SJSA1 (cell line): ENCODE data around the gene CCDC50. TPM values are rescaled to one million over a fixed set of nuclear protein-coding genes. Genes with fewer than 3 reads are reported as not detected.

Source experiments
- DNase-seq, 2 experiments: peaks; one replicate each; pipeline ENCODE4 v3.0.0-alpha.2; 2015 to 2020; ENCODE audit warnings: low spot score in 2 of 2, low read depth in 1 of 2
- H3K27ac ChIP-seq: fragments of 250-450 bp; sonication (Bioruptor Pico); 2 replicates; pipeline ENCODE4 v1.5.1; 2020; ENCODE audit warnings: mild to moderate bottlenecking, moderate library complexity
- H3K27me3 ChIP-seq: fragments of 250-450 bp; sonication (Bioruptor Pico); replicated peaks from 2 replicates; pipeline ENCODE4 v1.5.1; 2020; ENCODE audit warnings: mild to moderate bottlenecking, moderate library complexity
- H3K36me3 ChIP-seq: fragments of 250-450 bp; sonication (Bioruptor Pico); 2 replicates; pipeline ENCODE4 v1.5.1; 2020; ENCODE audit warnings: mild to moderate bottlenecking
- H3K4me1 ChIP-seq: fragments of 250-450 bp; sonication (Bioruptor Pico); replicated peaks from 2 replicates; pipeline ENCODE4 v1.6.1; 2021; ENCODE audit warnings: mild to moderate bottlenecking
- H3K4me3 ChIP-seq: fragments of 250-450 bp; sonication (Bioruptor Pico); 2 replicates; pipeline ENCODE4 v1.5.1; 2020; ENCODE audit warnings: mild to moderate bottlenecking
- H3K9me3 ChIP-seq: fragments of 250-450 bp; sonication (Bioruptor Pico); replicated peaks from 2 replicates; pipeline ENCODE4 v1.5.1; 2020; ENCODE audit warnings: mild to moderate bottlenecking
- total RNA-seq: library from RNA; depleted of rRNA; stranded (reverse); fragments of >200 nt; shearing (Covaris generic); gene quantifications from 2 replicates; pipeline ENCODE4 v1.2.3, GENCODE V29; 2014; rRNA removed

Gene CCDC50, protein sequence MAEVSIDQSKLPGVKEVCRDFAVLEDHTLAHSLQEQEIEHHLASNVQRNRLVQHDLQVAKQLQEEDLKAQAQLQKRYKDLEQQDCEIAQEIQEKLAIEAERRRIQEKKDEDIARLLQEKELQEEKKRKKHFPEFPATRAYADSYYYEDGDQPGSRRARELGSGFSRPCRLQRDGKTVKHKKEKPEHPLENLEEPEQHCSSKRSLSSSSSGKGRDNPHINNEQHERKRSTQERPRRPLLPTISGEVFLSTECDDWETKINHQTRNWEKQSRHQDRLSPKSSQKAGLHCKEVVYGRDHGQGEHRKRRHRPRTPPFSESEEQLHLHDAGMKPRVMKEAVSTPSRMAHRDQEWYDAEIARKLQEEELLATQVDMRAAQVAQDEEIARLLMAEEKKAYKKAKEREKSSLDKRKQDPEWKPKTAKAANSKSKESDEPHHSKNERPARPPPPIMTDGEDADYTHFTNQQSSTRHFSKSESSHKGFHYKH
- 132 and 155 TPM in 2 replicates for total RNA-seq

- H3K4me3 ChIP-seq = peak within 1 kb of the TSS; percentile 87
- H3K9me3 ChIP-seq = no peaks in the 10 kb centered on the region
- peak; percentile 79 to 85 for DNase-seq
- H3K36me3 ChIP-seq = peaks cover 5% of the 10 kb centered on the region
- no peaks in the 10 kb centered on the region for H3K27me3 ChIP-seq
- H3K4me1 ChIP-seq = peaks cover 23% of the 10 kb centered on the region
- H3K27ac ChIP-seq = peak within 1 kb of the TSS; percentile 83
These were observed at the start of gene CCDC50 for GRCh38 chr3:191328962-191329653. Gene CCDC50 (plus strand): TSS chr3:191329394. CDS start chr3:191329675, 281 bp downstream.

DNA sequence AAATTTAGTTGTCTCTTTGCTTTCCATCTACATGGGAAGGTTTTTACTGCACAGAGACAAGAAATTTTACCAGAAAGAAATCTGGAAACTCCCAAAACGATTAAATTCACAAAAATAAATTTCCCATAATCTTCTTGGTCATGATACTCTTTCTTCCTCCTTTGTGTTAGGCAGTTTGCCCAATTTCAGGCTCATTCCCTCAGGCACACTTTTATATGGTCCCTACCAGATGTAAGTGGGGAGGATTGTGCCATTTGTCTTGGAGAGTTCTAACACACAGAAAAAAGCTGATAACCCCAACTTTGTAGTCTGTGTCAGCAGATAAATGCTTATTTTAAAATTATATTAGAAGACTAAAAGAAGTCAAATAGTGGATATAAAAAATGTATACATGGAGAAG is 49.1 kb upstream of the CCDC50 start:
- H3K4me1 ChIP-seq = no peaks in the 10 kb centered on the region
- no peak overlapping the region for H3K27ac ChIP-seq
- H3K4me3 ChIP-seq = no peak overlapping the region
- DNase-seq = no peak
- H3K27me3 ChIP-seq = no peaks in the 10 kb centered on the region; the same call in 1 of the 2 replicates
- H3K9me3 ChIP-seq = no peaks in the 10 kb centered on the region
- no peaks in the 10 kb centered on the region for H3K36me3 ChIP-seq

- no peak for DNase-seq
- no peak overlapping the region for H3K4me3 ChIP-seq
- H3K27ac ChIP-seq = no peak overlapping the region
- H3K36me3 ChIP-seq = no peaks in the 10 kb centered on the region
- no peaks in the 10 kb centered on the region; the same call in 1 of the 2 replicates for H3K27me3 ChIP-seq
- no peaks in the 10 kb centered on the region for H3K9me3 ChIP-seq
- no peaks in the 10 kb centered on the region for H3K4me1 ChIP-seq
These were observed 48.3 kb upstream of the CCDC50 start for GRCh38 chr3:191280882-191281281.

- Histone ChIP-seq H3K4me3 (no peak overlapping the region), H3K27ac (no peak overlapping the region), H3K9me3 (no peaks in the 10 kb centered on the region), H3K27me3 (no peaks in the 10 kb centered on the region; the same call in 1 of the 2 replicates), H3K36me3 (no peaks in the 10 kb centered on the region), H3K4me1 (no peaks in the 10 kb centered on the region)
- no peak for DNase-seq
These were observed 46.7 kb upstream of the CCDC50 start for GRCh38 chr3:191282251-191283185.

DNA sequence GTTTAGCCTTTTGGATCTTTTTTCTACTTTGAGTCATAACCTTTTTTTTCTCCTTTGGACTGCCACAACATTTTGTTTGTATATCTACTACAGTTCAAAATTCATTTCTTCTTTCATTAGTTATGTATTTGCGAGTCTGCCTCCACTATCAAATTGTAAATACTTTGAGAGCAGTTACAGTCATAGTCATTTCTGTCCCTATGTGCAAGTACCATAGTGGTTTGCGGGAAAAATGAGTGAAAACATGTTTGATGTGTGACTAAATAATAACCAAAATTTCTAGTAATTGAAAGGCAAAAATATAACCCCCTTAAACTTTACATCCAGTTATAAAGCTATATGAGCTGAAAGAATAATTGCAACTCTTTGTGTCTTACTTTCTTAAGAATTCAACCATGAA is 45.8 kb upstream of the CCDC50 start:
- H3K27ac ChIP-seq = no peak overlapping the region

DNA sequence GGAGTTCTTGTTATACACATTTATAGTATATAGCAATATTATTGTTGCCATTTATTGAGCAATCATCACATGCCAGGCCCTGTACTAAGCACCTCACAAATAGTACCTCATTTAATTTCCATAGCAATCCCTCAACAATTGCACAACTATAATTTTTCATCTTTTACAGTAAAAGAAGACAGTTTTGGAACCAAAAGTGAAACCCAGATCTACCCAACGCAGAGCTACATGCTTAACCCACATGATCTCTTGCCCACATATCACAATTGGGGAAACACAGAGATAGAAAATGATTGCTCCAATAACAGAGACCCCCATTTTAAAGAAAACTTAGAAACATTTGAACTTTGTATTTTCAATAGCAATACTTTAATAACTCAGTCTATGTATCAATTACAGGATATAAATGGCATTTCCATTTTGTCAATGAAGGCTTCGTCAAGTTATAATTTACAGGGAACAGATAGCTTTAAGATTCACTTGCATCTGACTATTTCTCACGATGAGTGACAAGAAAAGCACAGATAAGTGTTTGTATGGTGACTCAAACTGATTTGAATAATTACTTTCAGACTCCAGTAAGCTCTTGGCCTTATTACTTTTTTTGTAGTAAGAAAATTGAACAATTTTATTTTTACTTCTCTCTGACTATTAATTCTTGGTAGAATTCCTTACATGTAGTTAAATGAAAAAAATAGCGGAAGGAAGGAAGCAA is 38.7 kb upstream of the CCDC50 start:
- no peak for DNase-seq
- H3K27me3 ChIP-seq = no peaks in the 10 kb centered on the region
- H3K4me3 ChIP-seq = no peak overlapping the region

More for the DNA sequence above, 45.8 kb upstream of the CCDC50 start:
- Histone ChIP-seq H3K4me1 (no peaks in the 10 kb centered on the region), H3K36me3 (no peaks in the 10 kb centered on the region), H3K9me3 (no peaks in the 10 kb centered on the region), H3K27me3 (no peaks in the 10 kb centered on the region; the same call in 1 of the 2 replicates), H3K4me3 (no peak overlapping the region)
- no peak for DNase-seq

GRCh38 chr3:191292243-191293015 is 36.8 kb upstream of the CCDC50 start:
- Histone ChIP-seq H3K9me3 (no peaks in the 10 kb centered on the region), H3K4me3 (no peak overlapping the region), H3K27ac (no peak overlapping the region), H3K27me3 (no peaks in the 10 kb centered on the region), H3K36me3 (no peaks in the 10 kb centered on the region), H3K4me1 (no peaks in the 10 kb centered on the region)
- DNase-seq = no peak

More for the DNA sequence above, 38.7 kb upstream of the CCDC50 start:
- Histone ChIP-seq H3K4me1 (no peaks in the 10 kb centered on the region), H3K27ac (no peak overlapping the region), H3K9me3 (no peaks in the 10 kb centered on the region), H3K36me3 (no peaks in the 10 kb centered on the region)

- H3K27me3 ChIP-seq = no peaks in the 10 kb centered on the region
These were observed 34.9 kb upstream of the CCDC50 start for GRCh38 chr3:191294291-191294690.

DNA sequence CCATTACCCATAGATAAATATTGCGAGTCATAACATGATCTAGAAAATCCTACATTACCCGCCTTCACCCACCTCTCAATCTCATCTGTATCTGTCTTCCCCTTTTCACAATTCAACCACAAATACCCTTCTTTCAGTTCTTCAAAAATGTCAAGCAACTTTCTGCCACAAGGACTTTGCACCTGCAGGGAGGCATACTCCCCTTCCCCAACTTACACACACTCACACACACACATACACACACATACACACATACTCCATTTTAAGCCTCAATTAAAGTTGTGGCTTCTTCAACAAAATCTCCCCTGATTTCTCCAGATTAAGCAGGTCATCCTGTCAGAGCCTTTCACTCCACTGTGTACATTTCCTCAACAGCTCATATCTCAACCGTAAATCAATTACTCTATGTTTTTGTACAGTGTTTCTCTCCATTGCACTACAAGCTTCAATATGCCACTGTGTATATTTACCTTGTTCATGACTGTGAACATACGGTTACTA is 33.1 kb upstream of the CCDC50 start:
- no peak overlapping the region for H3K4me3 ChIP-seq
- no peaks in the 10 kb centered on the region for H3K9me3 ChIP-seq
- no peaks in the 10 kb centered on the region for H3K36me3 ChIP-seq
- H3K4me1 ChIP-seq = no peaks in the 10 kb centered on the region
- no peaks in the 10 kb centered on the region for H3K27me3 ChIP-seq
- H3K27ac ChIP-seq = no peak overlapping the region
- no peak for DNase-seq

More at GRCh38 chr3:191294291-191294690, 34.9 kb upstream of the CCDC50 start:
- H3K4me1 ChIP-seq = no peaks in the 10 kb centered on the region
- no peak overlapping the region for H3K27ac ChIP-seq
- H3K9me3 ChIP-seq = no peaks in the 10 kb centered on the region
- no peak for DNase-seq
- H3K4me3 ChIP-seq = no peak overlapping the region
- no peaks in the 10 kb centered on the region for H3K36me3 ChIP-seq

GRCh38 chr3:191298846-191299245 is 30.3 kb upstream of the CCDC50 start:
- DNase-seq = no peak
- Histone ChIP-seq H3K36me3 (no peaks in the 10 kb centered on the region), H3K9me3 (no peaks in the 10 kb centered on the region), H3K27ac (no peak overlapping the region), H3K4me3 (no peak overlapping the region), H3K27me3 (no peaks in the 10 kb centered on the region), H3K4me1 (no peaks in the 10 kb centered on the region)

DNA sequence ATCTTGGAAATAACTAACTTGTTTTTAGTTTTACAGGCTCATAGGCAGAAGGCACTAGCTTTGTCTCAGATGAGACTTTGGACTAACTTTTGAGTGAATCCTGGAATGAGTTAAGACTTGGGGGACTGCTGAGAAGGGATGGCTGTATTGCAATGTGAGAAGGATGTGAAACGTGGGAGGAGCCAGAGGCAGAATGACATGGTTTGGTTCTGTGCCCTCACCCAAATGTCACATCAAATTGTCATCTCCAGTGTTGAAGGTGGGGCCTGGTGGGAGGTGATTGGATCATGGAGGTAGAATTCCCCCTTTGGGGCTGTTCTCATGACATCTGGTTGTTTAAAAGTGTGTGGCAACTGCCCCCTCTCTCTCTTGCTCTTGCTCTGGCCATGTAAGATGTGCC is 28.8 kb upstream of the CCDC50 start:
- Histone ChIP-seq H3K9me3 (no peaks in the 10 kb centered on the region), H3K27me3 (no peaks in the 10 kb centered on the region), H3K27ac (no peak overlapping the region), H3K4me1 (no peaks in the 10 kb centered on the region), H3K4me3 (no peak overlapping the region), H3K36me3 (no peaks in the 10 kb centered on the region)
- DNase-seq = no peak

- Histone ChIP-seq H3K27ac (no peak overlapping the region), H3K4me1 (no peaks in the 10 kb centered on the region), H3K9me3 (no peaks in the 10 kb centered on the region), H3K27me3 (no peaks in the 10 kb centered on the region), H3K36me3 (no peaks in the 10 kb centered on the region), H3K4me3 (no peak overlapping the region)
- no peak for DNase-seq
These were observed 28.2 kb upstream of the CCDC50 start for GRCh38 chr3:191301017-191301416.
